ENCODE data around the gene ARL8B. TPM values are rescaled to one million over a fixed set of nuclear protein-coding genes. Genes with fewer than 3 reads are reported as not detected.

Gene ARL8B
- total and polyA plus RNA-seq, 10 of the 15 experiments (the other 5 are each of a cell fraction or from before 2014, with no cell fraction given), result 22.0 to 80.6 (median 43.7) TPM

DNA sequence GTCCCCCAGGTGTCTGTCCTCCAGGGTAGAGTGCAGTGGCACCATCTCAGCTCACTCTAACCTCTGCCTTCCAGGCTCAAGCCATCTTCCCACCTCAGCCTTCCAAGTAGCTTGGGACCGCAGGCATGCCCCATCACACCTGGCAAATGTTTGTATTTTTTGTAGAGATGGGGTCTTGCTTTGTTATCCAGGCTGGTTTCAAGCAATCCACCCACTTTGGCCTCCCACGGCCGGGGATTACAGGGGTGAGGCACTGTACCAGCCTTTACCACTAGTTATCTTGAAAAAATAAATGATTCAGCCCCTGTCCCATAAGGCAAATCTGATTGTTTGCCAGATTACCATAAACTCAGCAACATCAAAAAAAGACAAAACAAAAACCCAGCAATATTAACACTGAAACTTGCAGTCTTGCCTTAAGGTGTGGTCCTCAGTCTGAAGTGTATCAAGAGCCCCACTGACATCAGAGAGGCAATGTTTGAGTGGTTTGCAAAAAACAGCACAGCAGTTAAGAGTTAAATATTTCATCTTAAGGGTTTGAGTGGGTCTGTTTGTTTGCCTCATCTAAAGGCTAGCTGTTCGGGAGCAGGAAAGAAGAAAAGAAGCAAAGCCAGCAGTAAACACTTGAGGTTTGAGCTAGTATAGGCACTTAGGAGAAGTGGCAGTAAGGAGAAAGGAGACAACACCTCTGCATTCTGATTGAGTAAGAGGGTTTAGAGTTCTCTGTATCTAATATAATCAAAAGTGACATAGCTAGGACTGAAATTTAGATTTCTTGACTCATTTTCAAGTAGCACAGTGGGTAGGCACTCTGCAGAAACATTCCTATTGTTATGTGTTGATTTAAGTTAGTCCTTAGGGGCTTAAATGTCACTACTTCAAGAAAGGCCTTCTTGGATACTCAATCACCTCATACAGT is 39.1 kb downstream of the ARL8B start (continued):
- TF ChIP-seq ZBTB4 (CRISPR knock-in tag; IDR thresholded peaks at IDR 0.05), result no peak
- TF ChIP-seq NFIC (IDR thresholded peaks at IDR 0.05; ENCODE audit: low read depth, low read length), result no peak
- TF ChIP-seq HDAC2 (IDR thresholded peaks at IDR 0.05), result no peak
- no peak for TF ChIP-seq SP1 (IDR thresholded peaks at IDR 0.05; ENCODE audit: low read depth, low read length)
- TF ChIP-seq EED (IDR thresholded peaks at IDR 0.05; ENCODE audit: low read depth), result no peak
- TF ChIP-seq, protein P1, sequence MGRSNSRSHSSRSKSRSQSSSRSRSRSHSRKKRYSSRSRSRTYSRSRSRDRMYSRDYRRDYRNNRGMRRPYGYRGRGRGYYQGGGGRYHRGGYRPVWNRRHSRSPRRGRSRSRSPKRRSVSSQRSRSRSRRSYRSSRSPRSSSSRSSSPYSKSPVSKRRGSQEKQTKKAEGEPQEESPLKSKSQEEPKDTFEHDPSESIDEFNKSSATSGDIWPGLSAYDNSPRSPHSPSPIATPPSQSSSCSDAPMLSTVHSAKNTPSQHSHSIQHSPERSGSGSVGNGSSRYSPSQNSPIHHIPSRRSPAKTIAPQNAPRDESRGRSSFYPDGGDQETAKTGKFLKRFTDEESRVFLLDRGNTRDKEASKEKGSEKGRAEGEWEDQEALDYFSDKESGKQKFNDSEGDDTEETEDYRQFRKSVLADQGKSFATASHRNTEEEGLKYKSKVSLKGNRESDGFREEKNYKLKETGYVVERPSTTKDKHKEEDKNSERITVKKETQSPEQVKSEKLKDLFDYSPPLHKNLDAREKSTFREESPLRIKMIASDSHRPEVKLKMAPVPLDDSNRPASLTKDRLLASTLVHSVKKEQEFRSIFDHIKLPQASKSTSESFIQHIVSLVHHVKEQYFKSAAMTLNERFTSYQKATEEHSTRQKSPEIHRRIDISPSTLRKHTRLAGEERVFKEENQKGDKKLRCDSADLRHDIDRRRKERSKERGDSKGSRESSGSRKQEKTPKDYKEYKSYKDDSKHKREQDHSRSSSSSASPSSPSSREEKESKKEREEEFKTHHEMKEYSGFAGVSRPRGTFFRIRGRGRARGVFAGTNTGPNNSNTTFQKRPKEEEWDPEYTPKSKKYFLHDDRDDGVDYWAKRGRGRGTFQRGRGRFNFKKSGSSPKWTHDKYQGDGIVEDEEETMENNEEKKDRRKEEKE (IDR thresholded peaks at IDR 0.05), result no peak
- TF ChIP-seq SUZ12 (IDR thresholded peaks at IDR 0.05; ENCODE audit: unreplicated experiment), result no peak
- TF ChIP-seq GABPA (IDR thresholded peaks at IDR 0.05; ENCODE audit: low read depth), result no peak
- no peak for TF ChIP-seq NR2C2 (IDR thresholded peaks at IDR 0.05; ENCODE audit: borderline replicate concordance, control insufficient read depth, insufficient read length, low read depth)
- no peak for TF ChIP-seq E4F1 (IDR thresholded peaks at IDR 0.05; ENCODE audit: borderline replicate concordance, partially characterized antibody)

All from GM12878 (cell line).